Prostate gland (tissue), 2 donors: ENCODE measurements around the gene SLC66A2. TPM values are rescaled to one million over a fixed set of nuclear protein-coding genes. Genes with fewer than 3 reads are reported as not detected.

Source experiments
- DNase-seq: peaks from one replicate; pipeline ENCODE4 v3.0.0-alpha.2; 2019; ENCODE audit warnings: low spot score
- H3K27ac ChIP-seq, 2 donors: fragments of 200-600 bp; sonication (generic); 2 replicates each; pipeline ENCODE4 v1.5.1; 2017 to 2019
- H3K27me3 ChIP-seq: fragments of 200-600 bp; sonication (generic); replicated peaks from 2 replicates; pipeline ENCODE4 v1.5.1; 2019; ENCODE audit not compliant: insufficient read depth
- H3K36me3 ChIP-seq, 2 donors: fragments of 200-600 bp; sonication (generic); 1 replicate in 1 of 2; 2 replicates in 1 of 2; pipeline versions ENCODE4 v1.5.1 to v1.8.1; 2017 to 2019
- H3K4me1 ChIP-seq: fragments of 200-600 bp; sonication (generic); replicated peaks from 2 replicates; pipeline ENCODE4 v1.5.1; 2019
- H3K4me3 ChIP-seq, 2 donors: fragments of 200-600 bp; sonication (generic); 2 replicates each; pipeline ENCODE4 v1.5.1; 2017 to 2019
- H3K9me3 ChIP-seq: fragments of 200-600 bp; sonication (generic); 2 replicates; pipeline ENCODE4 v1.5.1; 2017
- CTCF ChIP-seq, 4 experiments: fragments of 200-600 bp in 2 of 4; fragments of 450-650 bp in 2 of 4; sonication (generic) in 2 of 4; IDR thresholded peaks; 1 replicate in 3 of 4; 2 replicates in 1 of 4; pipeline ENCODE4 v1.5.1; 2016 to 2019; ENCODE audit warnings: antibody characterized with exemption in 4 of 4, mild to moderate bottlenecking in 2 of 4, moderate library complexity in 2 of 4
- POLR2A ChIP-seq: fragments of 450-650 bp; IDR thresholded peaks from one replicate; pipeline ENCODE4 v1.6.1; 2016; ENCODE audit warnings: antibody characterized with exemption, mild to moderate bottlenecking
- POLR2AphosphoS5 ChIP-seq: sonication (generic); formaldehyde crosslinking; IDR thresholded peaks from one replicate; pipeline ENCODE4 v1.6.1; 2017; ENCODE audit warnings: antibody characterized with exemption
- WGBS: methylation state at CpG from one replicate; pipeline ENCODE4 v1.1.5; 2018; 5-methylcytosine and 5-hydroxymethylcytosine counted together
- intact Hi-C: fragments of 100-400 bp; cut with DNase I; formaldehyde crosslinking; loops from one replicate; pipeline ENCODE4 v1.14.2; 2022
- total RNA-seq, 2 donors: library from RNA; depleted of rRNA; stranded (reverse); fragments of >200 nt; gene quantifications; one replicate each; pipeline ENCODE4 v1.1.0, GENCODE V29; 2016

The SLC66A2 gene
- total RNA-seq, 2 donors from 2014 or later: 37.6 to 74.1 TPM

DNA sequence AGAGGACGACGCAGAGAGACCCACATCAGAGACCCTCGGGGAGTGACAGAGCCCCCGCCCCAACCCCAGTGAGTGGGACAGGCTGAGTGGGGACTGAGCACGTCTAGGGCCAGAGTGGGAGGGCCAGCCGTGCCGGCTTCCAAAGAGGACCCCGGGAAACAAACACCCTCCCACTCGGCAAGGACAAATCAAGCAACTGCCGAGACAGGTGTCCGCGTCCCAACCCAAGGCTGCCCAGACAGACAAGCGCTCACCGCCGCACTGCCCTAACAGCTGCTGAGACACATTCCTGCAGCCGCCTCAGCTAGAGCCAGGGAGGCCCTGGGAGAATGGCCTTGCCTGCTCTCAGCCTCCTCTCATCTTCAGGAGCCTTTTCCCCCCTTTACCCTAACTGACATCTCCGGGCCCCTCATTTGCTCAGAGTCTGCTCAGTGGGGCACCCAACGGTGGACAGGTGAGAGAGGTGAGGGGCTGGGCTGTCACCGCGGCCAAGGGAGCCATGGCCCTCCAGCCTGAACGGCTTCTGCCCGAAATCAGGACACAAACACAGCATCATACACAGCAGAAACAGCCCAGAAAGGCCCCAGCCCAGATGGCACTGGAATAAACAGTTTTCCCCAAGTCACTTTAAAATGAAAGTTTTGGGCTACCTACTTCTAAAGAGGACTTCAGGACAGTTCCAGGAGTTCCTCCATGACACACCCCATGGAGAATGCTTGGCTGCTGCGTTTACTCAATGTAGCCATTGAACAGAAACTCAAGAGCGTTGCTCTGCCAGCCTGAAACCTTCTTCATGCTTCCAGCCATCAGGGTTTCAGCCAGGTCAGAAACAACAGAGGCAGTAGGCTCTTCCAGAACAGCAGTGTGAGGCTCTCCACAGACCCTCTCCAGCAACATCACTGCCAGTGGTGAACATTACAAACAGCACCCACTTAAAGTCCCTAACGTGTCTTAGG, 23.6 kb downstream of the SLC66A2 start:
- no peak for TF ChIP-seq POLR2AphosphoS5
- no peak for TF ChIP-seq CTCF (IDR thresholded peaks at IDR 0.05)
- no peak for TF ChIP-seq POLR2A
- 93% methylated on average over 22 of the region's 25 CpGs for WGBS
- intact Hi-C loops: no loop called here
- no peak for DNase-seq
- Histone ChIP-seq H3K4me3 (no peak overlapping the region), H3K4me1 (peaks cover 5% of the 10 kb centered on the region), H3K27me3 (no peaks in the 10 kb centered on the region), H3K27ac (no peak overlapping the region), H3K9me3 (no peaks in the 10 kb centered on the region), H3K36me3 (no peaks in the 10 kb centered on the region)

GRCh38 chr18:79926715-79927606, 24.5 kb downstream of the SLC66A2 start:
- Histone ChIP-seq H3K9me3 (no peaks in the 10 kb centered on the region), H3K4me1 (peaks cover 5% of the 10 kb centered on the region), H3K27ac (no peak overlapping the region), H3K4me3 (no peak overlapping the region), H3K36me3 (no peaks in the 10 kb centered on the region), H3K27me3 (no peaks in the 10 kb centered on the region)
- DNase-seq: no peak
- TF ChIP-seq CTCF (IDR thresholded peaks at IDR 0.05) (no peak), POLR2AphosphoS5 (no peak), POLR2A (no peak)
- intact Hi-C loops: no loop called here
- 91% methylated on average over 21 of the region's 21 CpGs for WGBS

GRCh38 chr18:79926306-79926705, 25.1 kb downstream of the SLC66A2 start:
- H3K9me3 ChIP-seq: no peaks in the 10 kb centered on the region
- intact Hi-C loops: no loop called here
- no peak overlapping the region for H3K27ac ChIP-seq
- 96% methylated on average over 11 of the region's 11 CpGs for WGBS
- DNase-seq: no peak
- no peak overlapping the region for H3K4me3 ChIP-seq
- TF ChIP-seq CTCF (IDR thresholded peaks at IDR 0.05) (no peak), POLR2AphosphoS5 (no peak), POLR2A (no peak)
- peaks cover 5% of the 10 kb centered on the region for H3K4me1 ChIP-seq
- no peaks in the 10 kb centered on the region for H3K27me3 ChIP-seq
- H3K36me3 ChIP-seq: no peaks in the 10 kb centered on the region

GRCh38 chr18:79924814-79925731, 26.4 kb downstream of the SLC66A2 start:
- 42% methylated on average over 25 of the region's 25 CpGs for WGBS
- DNase-seq: no peak
- H3K27ac ChIP-seq: no peak overlapping the region
- H3K4me1 ChIP-seq: peaks cover 5% of the 10 kb centered on the region
- no peak for TF ChIP-seq POLR2AphosphoS5
- TF ChIP-seq CTCF (IDR thresholded peaks at IDR 0.05): peak in 1 of 4 experiments; percentile 10
- H3K4me3 ChIP-seq: no peak overlapping the region
- H3K27me3 ChIP-seq: no peaks in the 10 kb centered on the region
- H3K9me3 ChIP-seq: no peaks in the 10 kb centered on the region
- intact Hi-C loops: no loop called here
- H3K36me3 ChIP-seq: no peaks in the 10 kb centered on the region
